ENCODE measurements around the gene CHRNA4. TPM values are rescaled to one million over a fixed set of nuclear protein-coding genes. Genes with fewer than 3 reads are reported as not detected.

The CHRNA4 gene
- total and polyA plus RNA-seq, 5 donors, result 0.02 to 0.54 (median 0.27) TPM; not detected in 1

GRCh38 chr20:63359164-63359934 is 1.8 kb downstream of the CHRNA4 start:
- Histone ChIP-seq H3K4me3 (ENCODE audit: low read length) (no peak overlapping the region), H3K4me1 (ENCODE audit: control insufficient read depth, insufficient read depth, low read length) (no peaks in the 10 kb centered on the region), H3K9me3 (ENCODE audit: control insufficient read depth, low read length) (no peaks in the 10 kb centered on the region), H3K27me3 (ENCODE audit: control insufficient read depth, insufficient read depth) (no peaks in the 10 kb centered on the region), H3K27ac (ENCODE audit: low read length) (no peak overlapping the region)
- 87% methylated on average over 42 of the region's 42 CpGs for WGBS
- intact Hi-C loops (cut with DNase I), result no loop called here
- DNase-seq (peak in 2 of 3 donors; percentile 42 to 51), ATAC-seq (no peak)

- Histone ChIP-seq H3K27me3 (ENCODE audit: control insufficient read depth, insufficient read depth) (no peaks in the 10 kb centered on the region), H3K27ac (ENCODE audit: low read length) (no peak overlapping the region), H3K9me3 (ENCODE audit: control insufficient read depth, low read length) (no peaks in the 10 kb centered on the region), H3K4me1 (ENCODE audit: control insufficient read depth, insufficient read depth, low read length) (no peaks in the 10 kb centered on the region), H3K4me3 (ENCODE audit: low read length) (no peak overlapping the region)
- DNase-seq (peak; percentile 41 to 87 (median 87)), ATAC-seq (peak; percentile 33 to 65)
- 65% methylated on average over 26 of the region's 26 CpGs for WGBS
- intact Hi-C loops (cut with DNase I), result no loop called here
These were observed 2.9 kb downstream of the CHRNA4 start for GRCh38 chr20:63357921-63358905.

- Histone ChIP-seq H3K27ac (ENCODE audit: low read length) (no peak overlapping the region), H3K4me1 (ENCODE audit: control insufficient read depth, insufficient read depth, low read length) (no peaks in the 10 kb centered on the region), H3K9me3 (ENCODE audit: control insufficient read depth, low read length) (no peaks in the 10 kb centered on the region), H3K4me3 (ENCODE audit: low read length) (no peak overlapping the region), H3K27me3 (ENCODE audit: control insufficient read depth, insufficient read depth) (no peaks in the 10 kb centered on the region)
- WGBS, result 75% methylated on average over 30 of the region's 30 CpGs
- intact Hi-C loops (cut with DNase I), result no loop called here
- ATAC-seq (no peak), DNase-seq (peak in 2 of 3 donors; percentile 16 to 40)
These were observed 3.9 kb downstream of the CHRNA4 start for GRCh38 chr20:63356931-63357879.

GRCh38 chr20:63356511-63356910 is 4.6 kb downstream of the CHRNA4 start:
- DNase-seq, result peak in 2 of 3 donors; percentile 26 to 43

GRCh38 chr20:63355781-63356295 is 5.3 kb downstream of the CHRNA4 start:
- no peaks in the 10 kb centered on the region for H3K4me1 ChIP-seq (ENCODE audit: control insufficient read depth, insufficient read depth, low read length)
- DNase-seq (peak in 2 of 3 donors; percentile 21 to 43), ATAC-seq (no peak)
- H3K9me3 ChIP-seq (ENCODE audit: control insufficient read depth, low read length), result no peaks in the 10 kb centered on the region
- no peak overlapping the region for H3K27ac ChIP-seq (ENCODE audit: low read length)
- 91% methylated on average over 11 of the region's 11 CpGs for WGBS
- no peaks in the 10 kb centered on the region for H3K27me3 ChIP-seq (ENCODE audit: control insufficient read depth, insufficient read depth)
- intact Hi-C loops (cut with DNase I), result no loop called here
- H3K4me3 ChIP-seq (ENCODE audit: low read length), result no peak overlapping the region

More at GRCh38 chr20:63356511-63356910, 4.6 kb downstream of the CHRNA4 start:
- no peaks in the 10 kb centered on the region for H3K27me3 ChIP-seq (ENCODE audit: control insufficient read depth, insufficient read depth)
- H3K9me3 ChIP-seq (ENCODE audit: control insufficient read depth, low read length), result no peaks in the 10 kb centered on the region
- whole genome bisulfite sequencing, result 87% methylated on average over 8 of the region's 8 CpGs
- intact Hi-C loops (cut with DNase I), result no loop called here
- no peak overlapping the region for H3K27ac ChIP-seq (ENCODE audit: low read length)
- ATAC-seq, result no peak
- H3K4me1 ChIP-seq (ENCODE audit: control insufficient read depth, insufficient read depth, low read length), result no peaks in the 10 kb centered on the region
- H3K4me3 ChIP-seq (ENCODE audit: low read length), result no peak overlapping the region

- DNase-seq (peak in 2 of 3 donors; percentile 28), ATAC-seq (no peak)
- Histone ChIP-seq H3K27ac (ENCODE audit: low read length) (no peak overlapping the region), H3K4me1 (ENCODE audit: control insufficient read depth, insufficient read depth, low read length) (no peaks in the 10 kb centered on the region), H3K9me3 (ENCODE audit: control insufficient read depth, low read length) (no peaks in the 10 kb centered on the region), H3K27me3 (ENCODE audit: control insufficient read depth, insufficient read depth) (no peaks in the 10 kb centered on the region), H3K4me3 (ENCODE audit: low read length) (no peak overlapping the region)
- intact Hi-C loops (cut with DNase I), result no loop called here
- 86% methylated on average over 25 of the region's 25 CpGs for WGBS
These were observed 6.4 kb downstream of the CHRNA4 start for GRCh38 chr20:63354636-63355350.

GRCh38 chr20:63352811-63353221 is 8.3 kb downstream of the CHRNA4 start:
- Histone ChIP-seq H3K4me1 (ENCODE audit: control insufficient read depth, insufficient read depth, low read length) (no peaks in the 10 kb centered on the region), H3K27ac (ENCODE audit: low read length) (no peak overlapping the region), H3K27me3 (ENCODE audit: control insufficient read depth, insufficient read depth) (no peaks in the 10 kb centered on the region), H3K4me3 (ENCODE audit: low read length) (no peak overlapping the region), H3K9me3 (ENCODE audit: control insufficient read depth, low read length) (no peaks in the 10 kb centered on the region)
- WGBS, result 52% methylated on average over 12 of the region's 12 CpGs
- intact Hi-C loops (cut with DNase I), result no loop called here
- DNase-seq (peak in 2 of 3 donors; percentile 44 to 63), ATAC-seq (no peak)

GRCh38 chr20:63351811-63352591 is 9.1 kb downstream of the CHRNA4 start:
- Histone ChIP-seq H3K27me3 (ENCODE audit: control insufficient read depth, insufficient read depth) (no peaks in the 10 kb centered on the region), H3K4me1 (ENCODE audit: control insufficient read depth, insufficient read depth, low read length) (no peaks in the 10 kb centered on the region), H3K9me3 (ENCODE audit: control insufficient read depth, low read length) (no peaks in the 10 kb centered on the region), H3K27ac (ENCODE audit: low read length) (no peak overlapping the region), H3K4me3 (ENCODE audit: low read length) (no peak overlapping the region)
- DNase-seq (peak; percentile 61 to 83 (median 79)), ATAC-seq (peak; percentile 36 to 52)
- intact Hi-C loops (cut with DNase I), result no loop called here
- 37% methylated on average over 28 of the region's 28 CpGs for WGBS

GRCh38 chr20:63351326-63351700 is 9.8 kb downstream of the CHRNA4 start:
- DNase-seq, result peak in 2 of 3 donors; percentile 26 to 46
- intact Hi-C loops (cut with DNase I), result no loop called here

More at GRCh38 chr20:63351326-63351700, 9.8 kb downstream of the CHRNA4 start:
- WGBS, result 89% methylated on average over 12 of the region's 12 CpGs
- H3K27me3 ChIP-seq (ENCODE audit: control insufficient read depth, insufficient read depth), result no peaks in the 10 kb centered on the region
- ATAC-seq, result no peak
- H3K27ac ChIP-seq (ENCODE audit: low read length), result no peak overlapping the region
- no peaks in the 10 kb centered on the region for H3K4me1 ChIP-seq (ENCODE audit: control insufficient read depth, insufficient read depth, low read length)
- H3K9me3 ChIP-seq (ENCODE audit: control insufficient read depth, low read length), result no peaks in the 10 kb centered on the region
- no peak overlapping the region for H3K4me3 ChIP-seq (ENCODE audit: low read length)
